Neuronal stem cell (in vitro differentiated cells): Measurements from ENCODE around the gene CYB561.
A peak's percentile ranks its signal among the peaks of the same experiment; 100 is the strongest.

Source experiments
- DNase-seq: peaks from one replicate; pipeline ENCODE4 v3.0.0-alpha.2; 2013; ENCODE audit warnings: low spot score
- H2AFZ ChIP-seq: one replicate; pipeline ENCODE4 v1.6.1; 2013; ENCODE audit warnings: mild to moderate bottlenecking, low read length, inconsistent platforms
- H2AK5ac ChIP-seq: 2 replicates; pipeline ENCODE4 v1.6.1; 2013; ENCODE audit warnings: low read depth, mild to moderate bottlenecking, inconsistent platforms, low read length, moderate library complexity, mixed read lengths
- H2BK120ac ChIP-seq: 2 replicates; pipeline ENCODE4 v1.6.1; 2013; ENCODE audit warnings: low read depth, mild to moderate bottlenecking, inconsistent platforms, low read length, moderate library complexity, mixed read lengths
- H2BK12ac ChIP-seq: one replicate; pipeline ENCODE4 v1.6.1; 2013; ENCODE audit warnings: low read length, inconsistent platforms
- H2BK15ac ChIP-seq: 2 replicates; pipeline ENCODE4 v1.6.1; 2013; ENCODE audit warnings: mild to moderate bottlenecking, low read length, inconsistent platforms, mixed read lengths
- H2BK5ac ChIP-seq: one replicate; pipeline ENCODE4 v1.6.1; 2013; ENCODE audit warnings: inconsistent platforms, mild to moderate bottlenecking, low read length, moderate library complexity
- H3K14ac ChIP-seq: one replicate; pipeline ENCODE4 v1.6.1; 2013; ENCODE audit warnings: low read length, inconsistent platforms
- H3K18ac ChIP-seq: 2 replicates; pipeline ENCODE4 v1.6.1; 2013; ENCODE audit warnings: low read length, inconsistent platforms
- H3K23ac ChIP-seq: 2 replicates; pipeline ENCODE4 v1.6.1; 2013; ENCODE audit warnings: low read depth, mild to moderate bottlenecking, mixed read lengths, low read length, inconsistent platforms; ENCODE audit not compliant: poor library complexity
- H3K27ac ChIP-seq: replicated peaks from 3 replicates; pipeline ENCODE4 v1.5.1; 2013; ENCODE audit warnings: low read length, inconsistent platforms
- H3K27me3 ChIP-seq, 3 experiments: 2 replicates each; pipeline ENCODE4 v1.6.1; 2013; ENCODE audit warnings: low read length in 3 of 3, mild to moderate bottlenecking in 2 of 3, inconsistent platforms in 1 of 3, low read depth in 1 of 3, mixed read lengths in 1 of 3, moderate library complexity in 1 of 3; ENCODE audit not compliant: control insufficient read depth in 3 of 3, insufficient read depth in 3 of 3
- H3K36me3 ChIP-seq, 2 donors: replicated peaks in 1 of 2; 2 replicates each; pipeline ENCODE4 v1.6.1; 2013; ENCODE audit warnings: low read length in 2 of 2; ENCODE audit not compliant: control insufficient read depth in 2 of 2, insufficient read depth in 2 of 2
- H3K4ac ChIP-seq: 2 replicates; pipeline ENCODE4 v1.6.1; 2013; ENCODE audit warnings: inconsistent platforms, mild to moderate bottlenecking, low read length, moderate library complexity
- H3K4me1 ChIP-seq, 2 donors: 1 replicate in 1 of 2; 2 replicates in 1 of 2; pipeline ENCODE4 v1.6.1; 2013; ENCODE audit warnings: low read length in 2 of 2, low read depth in 1 of 2; ENCODE audit not compliant: control insufficient read depth in 2 of 2, insufficient read depth in 1 of 2
- H3K4me2 ChIP-seq: one replicate; pipeline ENCODE4 v1.6.1; 2013; ENCODE audit warnings: mild to moderate bottlenecking, low read length, inconsistent platforms; ENCODE audit not compliant: insufficient read depth, poor library complexity, severe bottlenecking
- H3K4me3 ChIP-seq, 2 donors: 2 replicates each; pipeline ENCODE4 v1.5.1; 2013; ENCODE audit warnings: low read length in 2 of 2, mild to moderate bottlenecking in 2 of 2, inconsistent platforms in 1 of 2, moderate library complexity in 1 of 2
- H3K79me1 ChIP-seq: one replicate; pipeline ENCODE4 v1.6.1; 2013; ENCODE audit warnings: low read depth, mild to moderate bottlenecking, inconsistent platforms, low read length, moderate library complexity
- H3K9ac ChIP-seq: one replicate; pipeline ENCODE4 v1.6.1; 2013; ENCODE audit warnings: mild to moderate bottlenecking, low read depth, low read length, inconsistent platforms; ENCODE audit not compliant: poor library complexity
- H3K9me3 ChIP-seq, 2 donors: replicated peaks in 1 of 2; 2 replicates each; pipeline versions ENCODE3 to v1.6.1; 2013; ENCODE audit warnings: low read length in 2 of 2, mild to moderate bottlenecking in 2 of 2, inconsistent platforms in 1 of 2, low read depth in 1 of 2, mixed read lengths in 1 of 2, moderate library complexity in 1 of 2; ENCODE audit not compliant: control insufficient read depth in 2 of 2, insufficient read depth in 1 of 2
- H4K8ac ChIP-seq: one replicate; pipeline ENCODE4 v1.6.1; 2013; ENCODE audit warnings: low read depth, mild to moderate bottlenecking, inconsistent platforms, low read length, moderate library complexity
- H4K91ac ChIP-seq: one replicate; pipeline ENCODE4 v1.6.1; 2013; ENCODE audit warnings: low read length, low read depth, mild to moderate bottlenecking, inconsistent platforms; ENCODE audit not compliant: poor library complexity
- WGBS, 2 donors: extraction: QIAGEN DNeasy Blood & Tissue Kit; methylation state at CpG; one replicate each; pipeline ENCODE4 v1.1.7; 2013; ENCODE audit warnings: missing lambda C conversion rate in 2 of 2, mixed read lengths in 1 of 2; ENCODE audit not compliant: insufficient read length in 2 of 2, insufficient replicate concordance in 1 of 2; ENCODE audit errors: extremely low coverage in 2 of 2; 5-methylcytosine and 5-hydroxymethylcytosine counted together

CYB561 gene

DNA sequence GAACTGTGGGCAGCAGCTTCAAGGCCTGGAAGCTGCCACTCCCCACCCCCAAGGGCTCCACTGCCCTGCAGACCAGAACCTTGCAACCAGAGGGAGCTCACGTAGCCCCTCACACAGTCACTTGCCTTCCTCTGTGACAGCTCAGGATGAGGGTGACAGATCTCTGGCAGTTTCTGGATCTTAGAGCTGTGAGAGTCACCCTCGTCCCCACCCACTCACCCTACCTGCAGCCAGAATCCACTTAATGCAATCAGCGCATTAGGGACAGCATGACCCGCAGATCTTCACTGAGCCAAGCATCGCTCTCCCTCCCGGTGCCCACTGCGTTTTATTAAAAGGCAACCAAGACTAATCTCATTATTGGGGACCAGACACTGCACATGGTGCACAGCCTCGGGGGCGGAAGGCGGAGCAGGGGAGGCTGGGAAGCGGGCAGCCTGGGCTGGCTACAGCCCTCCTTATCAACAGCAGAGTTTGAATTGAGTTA is 3.5 kb downstream of the CYB561 start:
- Histone ChIP-seq H2BK12ac (no peak overlapping the region), H3K14ac (no peak overlapping the region), H2AFZ (no peak overlapping the region), H3K27me3 (peaks cover 0 to 43% (median 15%) of the 10 kb centered on the region in 3 experiments), H2BK120ac (no peak overlapping the region), H3K36me3 (no peaks in the 10 kb centered on the region), H3K18ac (no peak overlapping the region), H3K79me1 (no peaks in the 10 kb centered on the region), H3K4me1 (peaks cover 9 to 17% of the 10 kb centered on the region in 2 donors), H3K9me3 (peaks cover 0 to 2% of the 10 kb centered on the region in 2 donors), H3K23ac (no peak overlapping the region), H2AK5ac (no peak overlapping the region), H3K27ac (no peak overlapping the region), H3K4ac (no peak overlapping the region), H2BK5ac (no peak overlapping the region), H3K4me3 (no peak overlapping the region), H3K9ac (no peak overlapping the region), H4K91ac (no peak overlapping the region), H2BK15ac (no peak overlapping the region), H3K4me2 (no peak overlapping the region), H4K8ac (no peak overlapping the region)
- DNase-seq: no peak
- WGBS, 2 donors: no CpG with 5 or more reads among the region's 11 CpGs

DNA sequence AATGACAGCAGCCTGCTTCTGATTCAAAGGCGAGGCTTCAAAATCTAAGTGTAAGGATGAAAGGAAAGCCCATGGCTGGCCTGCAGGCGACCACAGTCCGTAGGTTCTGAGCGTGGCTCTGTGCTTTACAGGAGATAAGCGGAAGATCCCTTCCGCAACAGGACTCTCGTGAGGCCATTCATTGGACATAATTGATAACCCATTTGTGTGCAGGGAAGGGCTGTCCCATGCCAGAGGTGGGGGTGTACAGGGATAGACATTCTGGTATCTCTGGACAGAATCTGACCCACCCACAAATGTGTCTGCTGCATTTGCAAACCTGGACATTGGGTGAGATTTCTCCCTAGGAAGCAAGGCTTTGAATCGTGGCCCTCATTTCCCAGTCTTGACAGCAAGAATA is 4.0 kb downstream of the CYB561 start:
- Histone ChIP-seq H3K4ac (no peak overlapping the region), H3K27me3 (peaks cover 0 to 43% (median 12%) of the 10 kb centered on the region in 3 experiments)
- no CpG with 5 or more reads among the region's 8 CpGs for WGBS, 2 donors

DNA sequence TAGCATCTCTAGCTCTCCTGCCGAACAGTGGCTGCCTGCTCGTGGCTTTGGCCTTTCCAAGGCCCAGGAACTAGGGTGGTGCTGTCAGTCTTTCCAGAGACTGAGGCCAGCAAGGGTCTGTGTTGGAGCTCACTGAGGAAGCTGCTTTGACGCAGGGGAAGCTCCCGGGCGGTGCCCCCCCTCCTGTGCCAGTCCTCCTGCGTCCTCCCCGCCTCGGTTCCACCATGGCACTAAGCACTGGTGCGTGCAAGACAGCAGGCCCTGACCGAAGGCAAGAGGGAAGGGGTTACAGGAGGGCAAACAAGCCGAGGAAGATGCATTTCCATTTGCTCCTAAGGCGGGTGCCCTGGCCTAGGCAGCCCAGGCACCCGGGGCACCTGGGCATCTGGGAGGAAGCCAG is 4.5 kb downstream of the CYB561 start:
- H2BK120ac ChIP-seq: no peak overlapping the region
- H3K4ac ChIP-seq: no peak overlapping the region
- H2AK5ac ChIP-seq: peak overlapping the region; percentile 58
- H2AFZ ChIP-seq: no peak overlapping the region
- H3K9me3 ChIP-seq: peaks cover 0 to 2% of the 10 kb centered on the region in 2 donors
- H3K4me3 ChIP-seq: no peak overlapping the region
- peak overlapping the region; percentile 13 for H3K18ac ChIP-seq
- peaks cover 9 to 12% of the 10 kb centered on the region in 2 donors for H3K4me1 ChIP-seq
- H2BK5ac ChIP-seq: no peak overlapping the region
- no CpG with 5 or more reads among the region's 13 CpGs for WGBS, 2 donors
- H3K4me2 ChIP-seq: no peak overlapping the region
- no peak overlapping the region for H4K8ac ChIP-seq
- H3K14ac ChIP-seq: no peak overlapping the region
- H2BK12ac ChIP-seq: no peak overlapping the region
- DNase-seq: no peak
- no peak overlapping the region for H3K27ac ChIP-seq
- H3K36me3 ChIP-seq: no peaks in the 10 kb centered on the region
- H3K27me3 ChIP-seq: peaks cover 0 to 43% (median 9%) of the 10 kb centered on the region in 3 experiments
- H3K9ac ChIP-seq: no peak overlapping the region
- H4K91ac ChIP-seq: no peak overlapping the region
- H2BK15ac ChIP-seq: no peak overlapping the region
- H3K23ac ChIP-seq: no peak overlapping the region
- H3K79me1 ChIP-seq: peaks cover 1% of the 10 kb centered on the region

More for the DNA sequence above, 4.0 kb downstream of the CYB561 start:
- no peaks in the 10 kb centered on the region for H3K79me1 ChIP-seq
- H2BK5ac ChIP-seq: no peak overlapping the region
- no peak overlapping the region for H3K4me3 ChIP-seq
- no peaks in the 10 kb centered on the region for H3K36me3 ChIP-seq
- no peak overlapping the region for H3K18ac ChIP-seq
- H3K4me2 ChIP-seq: no peak overlapping the region
- H3K9me3 ChIP-seq: peaks cover 0 to 2% of the 10 kb centered on the region in 2 donors
- no peak overlapping the region for H2BK12ac ChIP-seq
- DNase-seq: no peak
- H2AFZ ChIP-seq: no peak overlapping the region
- no peak overlapping the region for H2BK120ac ChIP-seq
- H3K27ac ChIP-seq: no peak overlapping the region
- no peak overlapping the region for H4K91ac ChIP-seq
- no peak overlapping the region for H2AK5ac ChIP-seq
- H3K23ac ChIP-seq: no peak overlapping the region
- H3K9ac ChIP-seq: no peak overlapping the region
- no peak overlapping the region for H2BK15ac ChIP-seq
- no peak overlapping the region for H4K8ac ChIP-seq
- peaks cover 9 to 14% of the 10 kb centered on the region in 2 donors for H3K4me1 ChIP-seq
- H3K14ac ChIP-seq: no peak overlapping the region

DNA sequence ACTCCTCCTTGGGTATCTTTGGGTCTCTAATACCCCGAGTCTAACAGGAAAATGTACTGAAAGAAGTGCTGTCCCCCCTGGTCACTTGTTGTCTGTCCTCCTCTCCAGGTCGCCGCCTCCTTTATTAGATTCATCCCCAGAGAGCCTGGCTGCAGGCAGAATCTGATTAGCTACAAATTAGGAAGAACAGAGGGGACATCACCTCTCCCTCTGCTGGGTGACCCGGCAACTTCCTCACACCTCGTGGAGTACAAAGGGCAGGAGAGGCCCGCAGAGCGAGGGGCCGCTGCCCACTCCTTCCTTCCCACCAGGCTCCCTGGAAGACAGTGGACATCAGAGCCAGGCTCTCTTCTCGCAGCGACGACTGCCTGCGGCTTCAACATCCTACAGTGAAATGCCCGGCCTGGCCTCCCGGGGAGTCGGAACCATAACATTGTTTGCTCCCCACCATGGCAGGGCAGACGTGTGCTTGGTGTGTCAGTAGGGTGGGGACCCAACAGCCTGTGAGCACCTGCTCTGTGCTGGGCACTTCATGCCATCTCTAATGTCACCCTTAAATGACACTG is 5.3 kb downstream of the CYB561 start:
- no peak overlapping the region for H3K4ac ChIP-seq
- no peak overlapping the region for H2BK15ac ChIP-seq
- WGBS, 2 donors: no CpG with 5 or more reads among the region's 16 CpGs
- H2BK120ac ChIP-seq: no peak overlapping the region
- peak overlapping the region; percentile 77 for H3K18ac ChIP-seq
- peak overlapping the region; percentile 4 for H3K14ac ChIP-seq
- H3K36me3 ChIP-seq: no peaks in the 10 kb centered on the region
- no peak overlapping the region for H3K4me3 ChIP-seq
- H3K9ac ChIP-seq: no peak overlapping the region
- peaks cover 9% of the 10 kb centered on the region in 2 donors for H3K4me1 ChIP-seq
- no peak overlapping the region for H4K91ac ChIP-seq
- H3K27me3 ChIP-seq: peaks cover 0 to 42% (median 7%) of the 10 kb centered on the region in 3 experiments
- no peak overlapping the region for H3K27ac ChIP-seq
- H2AK5ac ChIP-seq: no peak overlapping the region
- H2AFZ ChIP-seq: peak overlapping the region; percentile 45
- no peak overlapping the region for H2BK5ac ChIP-seq
- H2BK12ac ChIP-seq: no peak overlapping the region
- H4K8ac ChIP-seq: peak overlapping the region; percentile 31
- DNase-seq: no peak
- peaks cover 0 to 2% of the 10 kb centered on the region in 2 donors for H3K9me3 ChIP-seq
- H3K79me1 ChIP-seq: peaks cover 4% of the 10 kb centered on the region
- no peak overlapping the region for H3K4me2 ChIP-seq
- H3K23ac ChIP-seq: no peak overlapping the region
